Loucy (cell line): ENCODE results near the gene LRIG3.

Experiments
- H2AFZ ChIP-seq: fragments of 200-600 bp; sonication (generic); 2 replicates; pipeline ENCODE4 v1.6.0; 2016; ENCODE audit warnings: antibody characterized with exemption, mild to moderate bottlenecking, low read length, moderate library complexity
- H3F3A ChIP-seq: fragments of 200-600 bp; 2 replicates; pipeline ENCODE4 v1.6.0; 2016; ENCODE audit warnings: antibody characterized with exemption, low read depth, mild to moderate bottlenecking
- H3K27me3 ChIP-seq: fragments of 200-600 bp; sonication (generic); 2 replicates; pipeline ENCODE4 v1.6.1; 2014; ENCODE audit warnings: low read length, mild to moderate bottlenecking; ENCODE audit not compliant: insufficient read depth, poor library complexity, severe bottlenecking
- H3K36me3 ChIP-seq: fragments of 200-600 bp; sonication (generic); 2 replicates; pipeline ENCODE4 v1.6.1; 2016; ENCODE audit warnings: low read length; ENCODE audit not compliant: insufficient read depth
- H3K4me1 ChIP-seq: fragments of 200-600 bp; sonication (generic); 2 replicates; pipeline ENCODE4 v1.5.1; 2014; ENCODE audit warnings: low read length, mild to moderate bottlenecking; ENCODE audit not compliant: insufficient read depth, poor library complexity, severe bottlenecking
- H3K4me2 ChIP-seq: fragments of 200-600 bp; sonication (generic); 2 replicates; pipeline ENCODE4 v1.6.0; 2014; ENCODE audit warnings: antibody characterized with exemption, low read length, low read depth, mild to moderate bottlenecking; ENCODE audit not compliant: poor library complexity, severe bottlenecking
- H3K4me3 ChIP-seq: fragments of 200-600 bp; sonication (generic); 2 replicates; pipeline ENCODE4 v1.5.1; 2014; ENCODE audit warnings: low read length, mild to moderate bottlenecking, mixed read lengths; ENCODE audit not compliant: poor library complexity, severe bottlenecking
- H3K79me2 ChIP-seq: fragments of 200-600 bp; sonication (generic); 2 replicates; pipeline ENCODE4 v1.6.1; 2014; ENCODE audit warnings: low read length; ENCODE audit not compliant: insufficient read depth
- H3K9ac ChIP-seq: fragments of 200-600 bp; sonication (generic); 2 replicates; pipeline ENCODE4 v1.6.0; 2014; ENCODE audit warnings: mild to moderate bottlenecking, low read depth, low read length, moderate library complexity; ENCODE audit not compliant: poor library complexity, severe bottlenecking
- H3K9me2 ChIP-seq: fragments of 200-600 bp; sonication (generic); replicated peaks from 2 replicates; pipeline ENCODE4 v1.6.1; 2016; ENCODE audit warnings: low read depth, low read length, mixed read lengths
- H3K9me3 ChIP-seq: fragments of 200-600 bp; sonication (generic); 2 replicates; pipeline ENCODE4 v1.6.1; 2014; ENCODE audit warnings: mild to moderate bottlenecking, antibody characterized with exemption, low read length, low read depth; ENCODE audit not compliant: insufficient read depth
- H4K20me1 ChIP-seq: fragments of 200-600 bp; sonication (generic); 2 replicates; pipeline ENCODE4 v1.6.0; 2014; ENCODE audit warnings: antibody characterized with exemption, low read length, mild to moderate bottlenecking; ENCODE audit not compliant: insufficient read depth, poor library complexity, severe bottlenecking
- EZH2phosphoT487 ChIP-seq: fragments of 200-600 bp; IDR thresholded peaks from 2 replicates; pipeline ENCODE4 v1.6.1; 2018; ENCODE audit warnings: antibody characterized with exemption, mild to moderate bottlenecking, moderate library complexity, borderline replicate concordance
- TF ChIP-seq, protein P1 (sequence below): fragments of 200-600 bp; sonication (generic); conservative IDR thresholded peaks from 2 replicates; pipeline ENCODE4 v1.5.1; 2014; ENCODE audit warnings: mild to moderate bottlenecking, antibody characterized with exemption, low read length

LRIG3 gene

GRCh38 chr12:58833853-58834252 is 86.5 kb downstream of the LRIG3 start:
- H3K4me2 ChIP-seq, result no peak overlapping the region
- H3K9me2 ChIP-seq, result no peaks in the 10 kb centered on the region; the same call in 1 of the 2 replicates
- H3F3A ChIP-seq, result no peaks in the 10 kb centered on the region
- no peak overlapping the region for H2AFZ ChIP-seq
- no peaks in the 10 kb centered on the region for H3K4me1 ChIP-seq
- TF ChIP-seq, protein P1, sequence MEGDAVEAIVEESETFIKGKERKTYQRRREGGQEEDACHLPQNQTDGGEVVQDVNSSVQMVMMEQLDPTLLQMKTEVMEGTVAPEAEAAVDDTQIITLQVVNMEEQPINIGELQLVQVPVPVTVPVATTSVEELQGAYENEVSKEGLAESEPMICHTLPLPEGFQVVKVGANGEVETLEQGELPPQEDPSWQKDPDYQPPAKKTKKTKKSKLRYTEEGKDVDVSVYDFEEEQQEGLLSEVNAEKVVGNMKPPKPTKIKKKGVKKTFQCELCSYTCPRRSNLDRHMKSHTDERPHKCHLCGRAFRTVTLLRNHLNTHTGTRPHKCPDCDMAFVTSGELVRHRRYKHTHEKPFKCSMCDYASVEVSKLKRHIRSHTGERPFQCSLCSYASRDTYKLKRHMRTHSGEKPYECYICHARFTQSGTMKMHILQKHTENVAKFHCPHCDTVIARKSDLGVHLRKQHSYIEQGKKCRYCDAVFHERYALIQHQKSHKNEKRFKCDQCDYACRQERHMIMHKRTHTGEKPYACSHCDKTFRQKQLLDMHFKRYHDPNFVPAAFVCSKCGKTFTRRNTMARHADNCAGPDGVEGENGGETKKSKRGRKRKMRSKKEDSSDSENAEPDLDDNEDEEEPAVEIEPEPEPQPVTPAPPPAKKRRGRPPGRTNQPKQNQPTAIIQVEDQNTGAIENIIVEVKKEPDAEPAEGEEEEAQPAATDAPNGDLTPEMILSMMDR, result no peak
- no peak for TF ChIP-seq EZH2phosphoT487
- no peak overlapping the region for H3K4me3 ChIP-seq
- H3K36me3 ChIP-seq, result no peaks in the 10 kb centered on the region
- H3K9ac ChIP-seq, result no peak overlapping the region
- no peaks in the 10 kb centered on the region for H3K9me3 ChIP-seq
- H3K27me3 ChIP-seq, result no peaks in the 10 kb centered on the region
- no peaks in the 10 kb centered on the region for H4K20me1 ChIP-seq
- H3K79me2 ChIP-seq, result no peaks in the 10 kb centered on the region

GRCh38 chr12:58832920-58833319 is 87.4 kb downstream of the LRIG3 start:
- no peaks in the 10 kb centered on the region for H3F3A ChIP-seq
- H3K9me2 ChIP-seq, result no peaks in the 10 kb centered on the region; the same call in 1 of the 2 replicates
- H3K27me3 ChIP-seq, result no peaks in the 10 kb centered on the region
- no peaks in the 10 kb centered on the region for H3K4me1 ChIP-seq
- TF ChIP-seq EZH2phosphoT487, result no peak
- TF ChIP-seq, protein P1, result no peak
- H3K4me3 ChIP-seq, result no peak overlapping the region
- no peak overlapping the region for H3K4me2 ChIP-seq
- no peak overlapping the region for H3K9ac ChIP-seq
- H4K20me1 ChIP-seq, result no peaks in the 10 kb centered on the region
- no peaks in the 10 kb centered on the region for H3K9me3 ChIP-seq
- no peak overlapping the region for H2AFZ ChIP-seq
- no peaks in the 10 kb centered on the region for H3K36me3 ChIP-seq
- H3K79me2 ChIP-seq, result no peaks in the 10 kb centered on the region
